PC-9 (cell line): ENCODE measurements around the gene PARP2. TPM values are rescaled to one million over a fixed set of nuclear protein-coding genes. Genes with fewer than 3 reads are reported as not detected.

Experiments used
- BruUV-seq: library from RNA; stranded (reverse); fragments of 400-500 nt; replicated peaks from 2 replicates; lab custom pipeline; 2021; lab: Mats Ljungman, UMichigan
- CTCF ChIA-PET: fragments of 300-600 bp; sonication (Branson Sonifier 250); formaldehyde crosslinking; loops from one replicate; lab custom pipeline; 2022; ENCODE audit warnings: antibody characterized with exemption; lab: Charles Lee
- POLR2A ChIA-PET: fragments of 300-600 bp; sonication (Branson Sonifier 250); formaldehyde crosslinking; loops from one replicate; lab custom pipeline; 2022; ENCODE audit warnings: antibody characterized with exemption; ENCODE audit not compliant: unreplicated experiment; lab: Charles Lee
- DNase-seq, 2 experiments: peaks; one replicate each; pipeline versions ENCODE4 v3.0.0 to v3.0.0-alpha.2; 2015 to 2022; ENCODE audit warnings: mixed read lengths in 1 of 2
- H2AFZ ChIP-seq: fragments of 200-600 bp; sonication (generic); 2 replicates; pipeline ENCODE4 v1.8.1; 2017; ENCODE audit warnings: antibody characterized with exemption
- H3F3A ChIP-seq: fragments of 200-600 bp; sonication (generic); 2 replicates; pipeline ENCODE4 v1.8.1; 2017; ENCODE audit warnings: antibody characterized with exemption, mild to moderate bottlenecking, low read depth; ENCODE audit not compliant: insufficient read depth
- H3K27ac ChIP-seq: fragments of 200-600 bp; sonication (generic); 2 replicates; pipeline ENCODE4 v1.6.1; 2016; ENCODE audit warnings: mixed run types
- H3K27me3 ChIP-seq: fragments of 200-600 bp; sonication (generic); 2 replicates; pipeline ENCODE4 v1.6.1; 2016; ENCODE audit warnings: low read depth, mixed run types; ENCODE audit not compliant: insufficient read depth
- H3K36me3 ChIP-seq: fragments of 200-600 bp; sonication (generic); 2 replicates; pipeline ENCODE4 v1.6.1; 2016; ENCODE audit warnings: low read depth, mixed run types
- H3K4me1 ChIP-seq: fragments of 200-600 bp; sonication (generic); replicated peaks from 2 replicates; pipeline ENCODE4 v1.6.1; 2016; ENCODE audit warnings: mixed run types; ENCODE audit not compliant: insufficient read depth
- H3K4me2 ChIP-seq: fragments of 200-600 bp; sonication (generic); 2 replicates; pipeline ENCODE4 v1.6.1; 2017; ENCODE audit warnings: mixed run types
- H3K4me3 ChIP-seq: fragments of 200-600 bp; sonication (generic); 2 replicates; pipeline ENCODE4 v1.6.1; 2016; ENCODE audit warnings: mixed run types
- H3K79me2 ChIP-seq: fragments of 200-600 bp; sonication (generic); 2 replicates; pipeline ENCODE4 v1.6.1; 2017; ENCODE audit warnings: low read depth, mixed run types
- H3K9me2 ChIP-seq: fragments of 200-600 bp; sonication (generic); 2 replicates; pipeline ENCODE4 v1.8.1; 2017; ENCODE audit warnings: mild to moderate bottlenecking; ENCODE audit not compliant: insufficient read depth
- H3K9me3 ChIP-seq: fragments of 200-600 bp; sonication (generic); 2 replicates; pipeline ENCODE4 v1.8.1; 2016; ENCODE audit warnings: low read depth; ENCODE audit not compliant: insufficient read depth
- H4K20me1 ChIP-seq: fragments of 200-600 bp; sonication (generic); 2 replicates; pipeline ENCODE4 v1.8.1; 2017; ENCODE audit not compliant: insufficient read depth
- EZH2 ChIP-seq: fragments of 200-600 bp; sonication (generic); IDR thresholded peaks from 2 replicates; pipeline ENCODE4 v1.8.0; 2017; ENCODE audit warnings: antibody characterized with exemption, low read depth
- intact Hi-C: fragments of 100-400 bp; cut with micrococcal nuclease; formaldehyde crosslinking; loops from one replicate; pipeline ENCODE4 v1.10.0; 2022; ENCODE audit not compliant: unreplicated experiment
- total RNA-seq: library from RNA; stranded (reverse); gene quantifications from 2 replicates; pipeline ENCODE4 v1.2.3, GENCODE V29; 2021
- TF ChIP-seq, protein P1 (sequence below): fragments of 200-600 bp; sonication (generic); conservative IDR thresholded peaks from 2 replicates; pipeline ENCODE4 v1.6.1; 2017; ENCODE audit warnings: mixed run types, antibody characterized with exemption, mild to moderate bottlenecking, moderate library complexity

Gene PARP2
- total RNA-seq, 1 experiment from 2014 or later = 22.1 TPM

DNA sequence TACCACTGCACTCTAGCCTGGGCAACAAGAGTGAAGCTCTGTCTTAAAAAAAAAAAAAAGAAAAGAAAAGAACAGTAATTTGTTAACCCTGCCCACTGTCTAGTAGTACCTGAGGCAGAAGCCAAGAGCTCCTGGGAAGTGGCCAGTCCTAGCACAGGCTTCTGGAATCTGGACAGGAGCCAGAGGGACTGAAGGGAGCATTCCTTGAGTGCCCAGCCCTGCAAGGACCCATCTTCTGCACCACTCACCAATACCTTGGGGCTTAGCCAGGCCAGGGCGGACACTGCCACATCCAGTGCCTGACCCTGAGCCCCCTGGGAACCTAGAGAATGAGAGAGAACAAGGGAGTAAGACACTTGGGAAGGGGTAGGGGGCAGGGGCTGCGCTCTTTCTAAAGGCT lies 33.7 kb downstream of the PARP2 start:
- H2AFZ ChIP-seq = no peak overlapping the region
- H3K9me2 ChIP-seq = no peaks in the 10 kb centered on the region
- no peaks in the 10 kb centered on the region for H3K4me1 ChIP-seq
- TF ChIP-seq EZH2 = no peak
- TF ChIP-seq, protein P1, sequence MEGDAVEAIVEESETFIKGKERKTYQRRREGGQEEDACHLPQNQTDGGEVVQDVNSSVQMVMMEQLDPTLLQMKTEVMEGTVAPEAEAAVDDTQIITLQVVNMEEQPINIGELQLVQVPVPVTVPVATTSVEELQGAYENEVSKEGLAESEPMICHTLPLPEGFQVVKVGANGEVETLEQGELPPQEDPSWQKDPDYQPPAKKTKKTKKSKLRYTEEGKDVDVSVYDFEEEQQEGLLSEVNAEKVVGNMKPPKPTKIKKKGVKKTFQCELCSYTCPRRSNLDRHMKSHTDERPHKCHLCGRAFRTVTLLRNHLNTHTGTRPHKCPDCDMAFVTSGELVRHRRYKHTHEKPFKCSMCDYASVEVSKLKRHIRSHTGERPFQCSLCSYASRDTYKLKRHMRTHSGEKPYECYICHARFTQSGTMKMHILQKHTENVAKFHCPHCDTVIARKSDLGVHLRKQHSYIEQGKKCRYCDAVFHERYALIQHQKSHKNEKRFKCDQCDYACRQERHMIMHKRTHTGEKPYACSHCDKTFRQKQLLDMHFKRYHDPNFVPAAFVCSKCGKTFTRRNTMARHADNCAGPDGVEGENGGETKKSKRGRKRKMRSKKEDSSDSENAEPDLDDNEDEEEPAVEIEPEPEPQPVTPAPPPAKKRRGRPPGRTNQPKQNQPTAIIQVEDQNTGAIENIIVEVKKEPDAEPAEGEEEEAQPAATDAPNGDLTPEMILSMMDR = no peak
- no peak overlapping the region for H3K27ac ChIP-seq
- DNase-seq = no peak
- H3K27me3 ChIP-seq = no peaks in the 10 kb centered on the region
- POLR2A ChIA-PET = no interaction called here
- no peaks in the 10 kb centered on the region for H3K9me3 ChIP-seq
- H3K36me3 ChIP-seq = no peaks in the 10 kb centered on the region
- H3K79me2 ChIP-seq = no peaks in the 10 kb centered on the region
- no peak overlapping the region for H3K4me2 ChIP-seq
- intact Hi-C loops = no loop called here
- no peaks in the 10 kb centered on the region for H3F3A ChIP-seq
- BruUV-seq = no TSS peak
- no peaks in the 10 kb centered on the region for H4K20me1 ChIP-seq
- H3K4me3 ChIP-seq = no peak overlapping the region
- CTCF ChIA-PET = no interaction called here

DNA sequence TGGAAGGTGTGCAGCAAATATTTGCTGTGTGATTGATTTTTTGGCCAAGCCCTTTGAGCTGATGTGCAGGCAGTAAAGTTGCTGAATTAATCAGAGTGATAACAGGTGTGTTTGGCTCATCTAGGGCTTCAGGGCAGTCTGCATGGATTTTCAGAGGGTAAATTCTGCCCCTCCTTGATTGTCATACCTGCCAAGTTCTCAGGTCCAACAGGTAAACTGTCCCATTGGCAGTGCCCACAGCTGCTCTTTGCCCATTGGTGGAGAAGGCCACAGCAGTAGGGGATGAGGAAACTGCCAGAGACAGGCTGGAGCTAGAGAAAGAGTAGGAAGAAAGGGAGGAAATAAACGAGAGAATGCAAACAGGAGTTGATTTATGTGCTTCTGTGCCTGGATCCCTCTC lies 36.3 kb downstream of the PARP2 start:
- intact Hi-C loops = no loop called here
- Histone ChIP-seq H3K36me3 (no peaks in the 10 kb centered on the region), H3K27me3 (no peaks in the 10 kb centered on the region), H3K9me2 (no peaks in the 10 kb centered on the region), H3K9me3 (no peaks in the 10 kb centered on the region), H2AFZ (no peak overlapping the region), H3K4me1 (no peaks in the 10 kb centered on the region), H4K20me1 (no peaks in the 10 kb centered on the region), H3K4me3 (no peak overlapping the region), H3F3A (no peaks in the 10 kb centered on the region), H3K79me2 (no peaks in the 10 kb centered on the region), H3K4me2 (no peak overlapping the region), H3K27ac (no peak overlapping the region)
- ChIA-PET CTCF (no interaction called here), POLR2A (no interaction called here)
- DNase-seq = no peak
- TF ChIP-seq, protein P1 = no peak
- TF ChIP-seq EZH2 = no peak
- no TSS peak for BruUV-seq

DNA sequence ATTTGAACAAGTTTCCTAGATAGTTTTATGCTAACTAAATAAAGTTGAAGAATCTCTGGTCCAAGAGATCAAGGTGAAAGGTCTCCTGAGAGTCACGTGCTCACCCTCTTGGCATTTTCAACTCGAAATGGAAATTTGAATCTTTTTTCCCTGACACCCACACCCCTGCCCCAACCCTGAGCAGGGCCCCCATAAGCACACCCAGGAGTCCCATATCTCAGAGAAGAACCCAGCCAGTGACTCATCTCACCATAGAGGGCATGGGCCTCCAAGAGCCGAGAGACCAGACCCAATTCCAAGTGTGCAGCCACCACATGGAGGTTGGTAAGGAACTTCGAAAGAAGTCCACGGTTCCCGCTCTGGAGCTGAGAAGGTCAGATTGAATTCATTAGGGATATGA lies 37.2 kb downstream of the PARP2 start:
- no peaks in the 10 kb centered on the region for H3K79me2 ChIP-seq
- H4K20me1 ChIP-seq = no peaks in the 10 kb centered on the region
- no peak overlapping the region for H2AFZ ChIP-seq
- H3K27ac ChIP-seq = no peak overlapping the region
- no peaks in the 10 kb centered on the region for H3K9me2 ChIP-seq
- no peak for DNase-seq
- H3K27me3 ChIP-seq = no peaks in the 10 kb centered on the region
- no TSS peak for BruUV-seq
- no peak overlapping the region for H3K4me3 ChIP-seq
- H3K4me1 ChIP-seq = no peaks in the 10 kb centered on the region
- ChIA-PET CTCF (no interaction called here), POLR2A (no interaction called here)
- TF ChIP-seq, protein P1 = no peak
- no peak for TF ChIP-seq EZH2
- H3K4me2 ChIP-seq = no peak overlapping the region
- H3F3A ChIP-seq = no peaks in the 10 kb centered on the region
- H3K36me3 ChIP-seq = no peaks in the 10 kb centered on the region
- no peaks in the 10 kb centered on the region for H3K9me3 ChIP-seq
- intact Hi-C loops = no loop called here
